Measurements from ENCODE around the gene PRIMPOL.
A peak's percentile ranks its signal among the peaks of the same experiment; 100 is the strongest.
"Not testable (repeated sequence)": the region's sequence is repeated elsewhere in the genome, so short reads cannot be mapped to it uniquely, and the experiment has no call there.

Gene PRIMPOL

DNA sequence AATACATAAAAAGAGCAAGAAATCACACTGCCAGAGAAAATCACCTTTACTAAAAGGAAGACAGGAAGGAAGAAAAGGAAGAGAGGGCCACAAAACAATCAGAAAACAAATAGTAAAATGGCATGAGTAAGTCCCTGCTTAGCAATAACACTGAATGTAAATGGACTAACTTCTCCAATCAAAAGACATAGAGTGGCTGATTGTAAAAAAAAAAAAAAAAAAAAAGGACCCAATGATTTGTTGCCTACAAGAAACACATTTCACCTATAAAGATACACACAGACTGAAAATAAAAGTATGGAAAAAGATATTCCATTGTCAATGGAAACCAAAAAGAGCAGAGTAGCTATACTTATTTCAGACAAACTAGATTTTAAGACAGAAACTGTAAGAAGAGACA, 71.7 kb downstream of the PRIMPOL start:
- no peak for DNase-seq

GRCh38 chr4:184722798-184723197, 73.3 kb downstream of the PRIMPOL start:
- DNase-seq: no peak

GRCh38 chr4:184727430-184727829, 77.9 kb downstream of the PRIMPOL start:
- DNase-seq: no peak

DNA sequence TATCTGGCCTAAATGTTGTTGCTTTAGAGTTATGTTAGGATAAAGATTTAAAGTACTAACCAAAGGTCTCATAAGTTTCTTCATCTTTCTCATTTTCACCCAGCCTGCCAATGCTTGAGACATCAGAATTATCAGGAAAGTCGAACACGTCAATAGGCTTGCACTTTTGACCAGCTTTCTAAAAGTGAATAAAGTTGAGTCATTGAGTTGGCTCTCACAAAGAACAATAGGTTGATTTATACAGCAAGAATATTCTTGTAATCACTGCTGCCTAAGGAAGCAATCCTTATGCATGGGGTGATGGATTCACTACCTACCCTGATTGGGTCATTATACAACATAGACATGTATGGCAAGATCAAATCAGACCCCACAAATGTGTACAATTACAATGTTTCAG, 79.3 kb downstream of the PRIMPOL start:
- DNase-seq: no peak

GRCh38 chr4:184729946-184730345, 80.4 kb downstream of the PRIMPOL start:
- DNase-seq: no peak

- no peak for DNase-seq
Measured at GRCh38 chr4:184731056-184731455, 81.5 kb downstream of the PRIMPOL start.

- DNase-seq: no peak
Measured at GRCh38 chr4:184732126-184732525, 82.6 kb downstream of the PRIMPOL start.

DNA sequence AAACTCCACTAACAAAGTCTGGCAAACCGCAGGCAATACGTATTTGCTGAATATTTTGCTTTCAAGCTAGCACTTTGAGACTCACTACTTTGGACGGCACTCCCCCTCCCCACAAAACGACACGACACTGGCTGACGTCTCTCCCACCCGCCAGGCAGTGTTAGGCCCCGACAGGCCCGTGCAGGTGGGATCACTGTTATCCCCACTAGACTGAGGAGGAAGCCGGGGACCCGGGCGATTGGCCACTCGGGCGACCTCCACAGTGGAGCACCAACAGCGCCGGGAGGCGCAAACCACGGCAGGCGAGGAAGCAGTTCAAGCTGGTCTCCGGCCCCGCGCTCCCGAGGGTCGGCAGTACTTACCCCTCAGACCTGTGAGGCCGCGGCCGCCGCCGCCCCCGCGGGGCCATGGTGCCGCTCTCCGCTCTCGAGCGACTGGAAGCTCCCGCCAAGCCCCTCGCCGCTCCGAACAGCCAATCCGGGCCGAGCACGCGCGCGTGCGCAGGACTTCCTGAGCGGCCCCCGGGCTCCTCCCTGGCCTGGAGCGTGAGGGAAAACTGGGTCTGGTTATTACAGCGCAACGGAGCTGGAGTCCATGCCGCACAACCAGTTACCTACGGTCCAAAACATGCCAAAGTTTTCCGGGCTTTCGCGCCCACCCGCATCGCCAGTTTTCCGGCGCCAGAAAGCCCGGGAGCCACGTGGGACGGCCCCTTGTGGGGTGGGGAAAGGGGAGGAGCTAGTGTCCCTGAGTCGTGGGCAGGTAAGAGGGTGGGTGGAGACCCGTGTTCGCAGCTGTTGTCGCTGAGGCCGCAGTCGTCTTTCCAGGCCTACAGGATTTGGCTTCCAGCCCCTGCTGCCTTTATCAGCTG, 84.4 kb downstream of the PRIMPOL start, which contains the start of gene CENPU:
Gene CENPU, minus strand, starts transcription at position 443 of the 871 bp plus-strand sequence. Its CDS starts 34 bp downstream, at position 409.
- peak; percentile 99 for DNase-seq

DNA sequence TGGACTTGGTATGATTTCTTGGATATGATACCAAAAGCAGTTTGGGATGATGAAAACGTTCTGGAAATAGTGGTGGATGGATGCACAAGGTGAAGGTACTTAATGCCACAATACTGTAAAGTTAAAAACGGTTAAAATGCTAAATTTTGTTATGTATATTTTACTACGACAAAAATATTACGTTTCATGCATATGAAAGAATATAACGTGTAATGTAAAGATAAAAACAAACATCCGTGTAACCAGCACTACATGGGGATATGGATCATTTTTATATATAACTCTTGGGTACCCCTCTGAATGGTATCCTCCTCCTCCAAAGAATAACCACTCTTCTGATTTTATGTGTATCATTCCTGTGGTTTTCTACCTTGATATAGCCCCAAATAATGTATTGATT, 85.2 kb downstream of the PRIMPOL start:
- DNase-seq: no peak

DNA sequence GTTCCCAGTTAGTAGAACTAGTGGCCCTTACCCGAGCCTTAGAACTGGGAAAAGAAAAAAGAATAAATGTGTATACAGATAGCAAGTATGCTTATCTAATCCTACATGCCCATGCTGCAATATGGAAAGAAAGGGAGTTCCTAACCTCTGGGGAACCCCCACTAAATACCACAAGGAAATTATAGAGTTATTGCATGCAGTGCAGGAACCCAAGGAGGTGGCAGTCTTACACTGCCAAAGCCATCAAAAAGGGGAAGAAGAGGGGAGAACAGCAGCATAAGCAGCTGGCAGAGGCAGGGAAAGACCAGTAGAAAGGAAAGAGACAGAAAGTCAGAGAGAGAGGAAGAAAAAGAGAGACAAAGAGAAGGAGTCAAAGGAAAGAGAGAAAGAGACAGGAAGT, 90.0 kb downstream of the PRIMPOL start:
- DNase-seq: not testable (repeated sequence)

DNA sequence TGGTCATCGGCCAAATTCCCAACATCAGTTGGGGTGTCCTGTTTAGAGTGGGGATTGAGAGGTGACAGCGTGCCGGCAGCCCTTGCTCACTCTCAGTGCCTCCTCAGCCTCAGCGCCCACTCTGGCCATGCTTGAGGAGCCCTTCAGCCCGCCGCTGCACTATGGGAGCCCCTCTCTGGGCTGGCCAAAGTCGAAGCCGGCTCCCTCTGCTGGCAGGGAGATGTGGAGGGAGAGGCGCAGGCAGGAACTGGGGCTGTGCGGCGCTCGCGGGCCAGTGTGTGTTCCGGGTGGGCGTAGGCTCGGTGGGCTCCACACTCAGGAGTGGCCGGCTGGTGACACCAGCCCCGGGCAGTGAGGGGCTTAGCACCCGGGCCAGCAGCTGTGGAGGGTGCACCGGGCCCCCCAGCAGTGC, 91.4 kb downstream of the PRIMPOL start:
- DNase-seq: no peak

- not testable (repeated sequence) for DNase-seq
Measured at GRCh38 chr4:184741651-184742050, 92.1 kb downstream of the PRIMPOL start.

DNA sequence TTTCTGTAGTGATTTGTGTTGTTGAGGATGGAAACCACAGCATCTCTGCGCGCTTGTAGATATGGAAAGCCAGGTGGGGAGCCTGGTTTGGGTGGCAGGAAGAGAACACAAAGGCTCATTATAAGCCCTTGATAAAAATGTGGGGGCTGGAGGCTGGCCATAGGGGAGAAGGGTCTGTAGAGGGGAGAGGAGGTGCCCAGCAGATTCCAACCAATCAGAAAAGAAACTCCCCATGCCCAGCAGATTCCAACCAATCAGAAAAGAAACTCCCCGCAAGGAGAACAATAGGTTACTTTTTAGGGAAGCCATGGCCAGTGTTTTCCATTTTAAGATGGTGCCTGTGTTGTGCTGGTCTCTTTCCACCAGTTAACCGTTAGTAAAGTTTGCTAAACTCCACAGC, 94.1 kb downstream of the PRIMPOL start:
- DNase-seq: no peak

DNA sequence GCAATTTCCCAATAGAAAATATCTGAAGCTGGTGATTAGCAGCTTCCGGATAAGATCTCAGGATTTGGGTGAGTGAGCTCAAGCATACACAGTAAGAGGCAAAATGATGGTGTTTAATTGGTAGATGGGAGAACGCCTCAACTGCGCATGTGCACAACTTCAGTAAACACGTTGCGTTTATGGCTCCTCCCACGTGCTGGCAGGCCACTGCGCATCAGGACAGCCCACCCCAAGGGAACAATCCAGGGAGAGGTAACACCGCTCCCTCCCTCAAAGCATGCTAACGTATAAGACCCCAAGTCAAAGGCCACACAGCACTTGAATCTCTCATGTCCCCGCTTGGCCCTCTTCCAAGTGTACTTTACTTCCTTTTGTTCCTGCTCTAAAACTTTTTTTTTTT, 94.7 kb downstream of the PRIMPOL start:
- DNase-seq: no peak
